HEK293 (cell line): ENCODE results near the gene CRYBA4.

ENCODE experiments used
- CTCF ChIA-PET: fragments of 350-600 bp; formaldehyde crosslinking; extraction: SDS; loops from one replicate; lab custom pipeline; 2021; ENCODE audit warnings: antibody characterized with exemption; lab: Yijun Ruan, JAX
- POLR2A ChIA-PET: fragments of 300-600 bp; formaldehyde crosslinking; extraction: SDS; loops from one replicate; lab custom pipeline; 2020; ENCODE audit warnings: antibody characterized with exemption, inconsistent platforms; lab: Yijun Ruan, JAX
- H3K27ac ChIP-seq: fragments of 200-500 bp; sonication (Bioruptor generic); 2 replicates; pipeline ENCODE4 v1.5.1; 2014; ENCODE audit warnings: low read depth, low read length, control low read depth, inconsistent platforms; ENCODE audit errors: extremely low read depth
- H3K36me3 ChIP-seq, 2 experiments: fragments of 200-500 bp in 1 of 2; sonication (Bioruptor generic) in 1 of 2; 1 replicate in 1 of 2; 2 replicates in 1 of 2; pipeline ENCODE4 v1.5.1; 2014 to 2017; ENCODE audit warnings: inconsistent platforms in 2 of 2, low read length in 2 of 2; ENCODE audit not compliant: control insufficient read depth in 2 of 2, insufficient read depth in 1 of 2
- H3K4me1 ChIP-seq: fragments of 200-500 bp; sonication (Bioruptor generic); 2 replicates; pipeline ENCODE4 v1.5.1; 2014; ENCODE audit warnings: mild to moderate bottlenecking, low read length, inconsistent platforms; ENCODE audit not compliant: control insufficient read depth, insufficient read depth
- H3K4me3 ChIP-seq: 2 replicates; pipeline ENCODE4 v1.5.1; 2011; ENCODE audit warnings: low read depth, mild to moderate bottlenecking, control low read depth, low read length, moderate library complexity
- H3K9me3 ChIP-seq: fragments of 200-500 bp; sonication (Bioruptor generic); 2 replicates; pipeline ENCODE4 v1.5.1; 2014; ENCODE audit warnings: low read depth, low read length, inconsistent platforms; ENCODE audit not compliant: control insufficient read depth, insufficient read depth
- ATF2 ChIP-seq: fragments of 450-650 bp; formaldehyde crosslinking; IDR thresholded peaks from 2 replicates; pipeline ENCODE4 v1.5.1; 2016; ENCODE audit warnings: missing biosample characterization, missing genetic modification characterization, low read depth
- OSR2 ChIP-seq: fragments of 450-650 bp; formaldehyde crosslinking; IDR thresholded peaks from 2 replicates; pipeline ENCODE4 v1.5.1; 2016; ENCODE audit warnings: missing biosample characterization, missing genetic modification characterization
- SCRT1 ChIP-seq: fragments of 450-650 bp; formaldehyde crosslinking; IDR thresholded peaks from 2 replicates; pipeline ENCODE4 v1.5.1; 2016; ENCODE audit warnings: missing biosample characterization, missing genetic modification characterization, borderline replicate concordance
- WT1 ChIP-seq: fragments of 450-650 bp; formaldehyde crosslinking; IDR thresholded peaks from 2 replicates; pipeline ENCODE4 v1.5.1; 2016; ENCODE audit warnings: missing biosample characterization, missing genetic modification characterization
- YY1 ChIP-seq: fragments of 450-650 bp; formaldehyde crosslinking; IDR thresholded peaks from 2 replicates; pipeline ENCODE4 v1.5.1; 2018; ENCODE audit warnings: missing biosample characterization, missing genetic modification characterization
- YY2 ChIP-seq: fragments of 450-650 bp; formaldehyde crosslinking; IDR thresholded peaks from 2 replicates; pipeline ENCODE4 v1.5.1; 2016; ENCODE audit warnings: missing biosample characterization, missing genetic modification characterization
- ZBTB21 ChIP-seq: fragments of 450-650 bp; formaldehyde crosslinking; IDR thresholded peaks from 2 replicates; pipeline ENCODE4 v1.5.1; 2017; ENCODE audit warnings: missing biosample characterization, missing genetic modification characterization
- ZFP69B ChIP-seq: fragments of 450-650 bp; formaldehyde crosslinking; IDR thresholded peaks from 2 replicates; pipeline ENCODE4 v1.5.1; 2016; ENCODE audit warnings: missing biosample characterization, missing genetic modification characterization
- ZNF112 ChIP-seq: fragments of 450-650 bp; formaldehyde crosslinking; IDR thresholded peaks from 2 replicates; pipeline ENCODE4 v1.5.0; 2017; ENCODE audit warnings: missing biosample characterization, missing genetic modification characterization
- ZNF266 ChIP-seq: fragments of 450-650 bp; formaldehyde crosslinking; IDR thresholded peaks from 2 replicates; pipeline ENCODE4 v1.5.1; 2016; ENCODE audit warnings: missing biosample characterization, missing genetic modification characterization, low read depth
- ZNF366 ChIP-seq: fragments of 450-650 bp; formaldehyde crosslinking; conservative IDR thresholded peaks from 2 replicates; pipeline ENCODE4 v1.5.1; 2016; ENCODE audit warnings: missing biosample characterization, missing genetic modification characterization
- ZNF521 ChIP-seq: fragments of 450-650 bp; formaldehyde crosslinking; IDR thresholded peaks from 2 replicates; pipeline ENCODE4 v1.5.1; 2017; ENCODE audit warnings: missing biosample characterization, mild to moderate bottlenecking, missing genetic modification characterization
- ZNF561 ChIP-seq: fragments of 450-650 bp; IDR thresholded peaks from 2 replicates; pipeline ENCODE4 v1.5.1; 2018; ENCODE audit warnings: missing biosample characterization, missing genetic modification characterization, borderline replicate concordance
- ZNF571 ChIP-seq: fragments of 450-650 bp; formaldehyde crosslinking; IDR thresholded peaks from 2 replicates; pipeline ENCODE4 v1.5.0; 2017; ENCODE audit warnings: missing biosample characterization, missing genetic modification characterization
- ZNF670 ChIP-seq: fragments of 450-650 bp; formaldehyde crosslinking; IDR thresholded peaks from 2 replicates; pipeline ENCODE4 v1.5.1; 2016; ENCODE audit warnings: missing biosample characterization, missing genetic modification characterization, low read depth
- TF ChIP-seq, protein P1 (sequence below): fragments of 450-650 bp; formaldehyde crosslinking; IDR thresholded peaks from 2 replicates; pipeline ENCODE4 v1.5.1; 2017; ENCODE audit warnings: missing biosample characterization, missing genetic modification characterization
- TF ChIP-seq, protein P2 (sequence below): fragments of 450-650 bp; formaldehyde crosslinking; IDR thresholded peaks from 2 replicates; pipeline ENCODE4 v1.5.1; 2016; ENCODE audit warnings: missing biosample characterization, missing genetic modification characterization
- TF ChIP-seq, protein P3 (sequence below): sonication (generic); formaldehyde crosslinking; IDR thresholded peaks from 2 replicates; pipeline ENCODE4 v1.8.1; 2022; ENCODE audit warnings: mild to moderate bottlenecking, moderate library complexity, missing genetic modification reagents
- TF ChIP-seq, protein P4 (sequence below): fragments of 450-650 bp; formaldehyde crosslinking; IDR thresholded peaks from 2 replicates; pipeline ENCODE4 v1.5.1; 2016; ENCODE audit warnings: missing biosample characterization, missing genetic modification characterization
- TF ChIP-seq, protein P5 (sequence below): fragments of 450-650 bp; formaldehyde crosslinking; IDR thresholded peaks from 2 replicates; pipeline ENCODE4 v1.5.1; 2016; ENCODE audit warnings: missing biosample characterization, missing genetic modification characterization
- TF ChIP-seq, protein P6 (sequence below): fragments of 450-650 bp; formaldehyde crosslinking; IDR thresholded peaks from 2 replicates; pipeline ENCODE4 v1.5.1; 2016; ENCODE audit warnings: missing biosample characterization, missing genetic modification characterization

The CRYBA4 gene

DNA sequence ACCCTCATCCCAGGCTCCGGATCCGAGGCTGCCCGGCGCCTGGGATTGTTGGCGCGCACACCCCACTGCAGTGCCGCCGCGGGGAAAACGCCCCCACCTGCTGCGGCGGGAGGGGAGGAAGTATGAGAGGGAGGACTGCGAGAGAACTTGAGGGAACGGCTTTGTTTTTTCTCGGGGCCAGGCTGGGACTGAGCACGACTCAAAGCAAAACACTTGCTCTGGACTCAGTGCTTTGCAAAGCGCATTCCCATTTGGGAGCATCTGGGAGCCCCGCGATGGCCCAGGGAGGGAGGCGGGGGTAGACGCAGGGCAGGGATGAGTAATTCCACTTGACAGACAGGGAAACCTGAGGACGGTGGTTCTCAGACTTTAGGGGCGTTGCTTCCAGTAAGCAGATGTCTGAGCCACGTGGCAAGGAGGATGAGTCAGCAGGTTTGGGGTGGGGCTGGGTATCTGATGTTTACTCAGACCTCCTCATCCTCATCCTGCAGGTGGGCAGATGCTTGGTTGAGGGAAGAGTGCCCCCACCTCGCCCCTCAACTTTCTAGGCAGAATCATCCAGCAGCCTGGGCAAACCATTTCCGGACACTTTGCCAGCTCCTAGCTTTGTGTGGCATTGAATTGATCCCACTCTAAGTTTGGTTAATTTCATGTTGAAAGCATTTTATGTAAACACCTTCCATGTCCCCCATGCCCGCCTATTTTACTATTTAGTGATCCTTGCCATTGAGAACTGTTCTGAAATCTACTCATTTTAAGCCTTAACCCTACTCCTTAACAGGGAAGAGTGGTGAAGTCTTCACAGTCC, 37.1 kb downstream of the CRYBA4 start (continued):
- no peak for TF ChIP-seq ZNF521
- TF ChIP-seq ZNF670 (tag by site-specific recombination), result no peak
- TF ChIP-seq YY2 (tag by site-specific recombination), result no peak
- no peak for TF ChIP-seq ZNF266
- no peak for TF ChIP-seq YY1
- no peak for TF ChIP-seq OSR2 (tag by site-specific recombination)
- no peak for TF ChIP-seq ZNF561
- peak; percentile 48 for TF ChIP-seq ZBTB21 (tag by site-specific recombination)
- TF ChIP-seq ZNF366 (tag by site-specific recombination), result peak; percentile 47
- no peak for TF ChIP-seq ZNF112 (tag by site-specific recombination)
- TF ChIP-seq, protein P1, sequence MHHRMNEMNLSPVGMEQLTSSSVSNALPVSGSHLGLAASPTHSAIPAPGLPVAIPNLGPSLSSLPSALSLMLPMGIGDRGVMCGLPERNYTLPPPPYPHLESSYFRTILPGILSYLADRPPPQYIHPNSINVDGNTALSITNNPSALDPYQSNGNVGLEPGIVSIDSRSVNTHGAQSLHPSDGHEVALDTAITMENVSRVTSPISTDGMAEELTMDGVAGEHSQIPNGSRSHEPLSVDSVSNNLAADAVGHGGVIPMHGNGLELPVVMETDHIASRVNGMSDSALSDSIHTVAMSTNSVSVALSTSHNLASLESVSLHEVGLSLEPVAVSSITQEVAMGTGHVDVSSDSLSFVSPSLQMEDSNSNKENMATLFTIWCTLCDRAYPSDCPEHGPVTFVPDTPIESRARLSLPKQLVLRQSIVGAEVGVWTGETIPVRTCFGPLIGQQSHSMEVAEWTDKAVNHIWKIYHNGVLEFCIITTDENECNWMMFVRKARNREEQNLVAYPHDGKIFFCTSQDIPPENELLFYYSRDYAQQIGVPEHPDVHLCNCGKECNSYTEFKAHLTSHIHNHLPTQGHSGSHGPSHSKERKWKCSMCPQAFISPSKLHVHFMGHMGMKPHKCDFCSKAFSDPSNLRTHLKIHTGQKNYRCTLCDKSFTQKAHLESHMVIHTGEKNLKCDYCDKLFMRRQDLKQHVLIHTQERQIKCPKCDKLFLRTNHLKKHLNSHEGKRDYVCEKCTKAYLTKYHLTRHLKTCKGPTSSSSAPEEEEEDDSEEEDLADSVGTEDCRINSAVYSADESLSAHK, result no peak
- TF ChIP-seq ATF2, result no peak
- TF ChIP-seq, protein P2, sequence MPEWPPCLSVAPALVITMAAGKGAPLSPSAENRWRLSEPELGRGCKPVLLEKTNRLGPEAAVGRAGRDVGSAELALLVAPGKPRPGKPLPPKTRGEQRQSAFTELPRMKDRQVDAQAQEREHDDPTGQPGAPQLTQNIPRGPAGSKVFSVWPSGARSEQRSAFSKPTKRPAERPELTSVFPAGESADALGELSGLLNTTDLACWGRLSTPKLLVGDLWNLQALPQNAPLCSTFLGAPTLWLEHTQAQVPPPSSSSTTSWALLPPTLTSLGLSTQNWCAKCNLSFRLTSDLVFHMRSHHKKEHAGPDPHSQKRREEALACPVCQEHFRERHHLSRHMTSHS (tag by site-specific recombination), result no peak

GRCh38 chr22:26660356-26660755, 38.6 kb downstream of the CRYBA4 start:
- H3K27ac ChIP-seq, result no peak overlapping the region
- H3K4me1 ChIP-seq, result peaks cover 3% of the 10 kb centered on the region; the same call in 1 of the 2 replicates
- H3K36me3 ChIP-seq, result no peaks in the 10 kb centered on the region
- POLR2A ChIA-PET, result no interaction called here
- no peak overlapping the region for H3K4me3 ChIP-seq
- no peaks in the 10 kb centered on the region for H3K9me3 ChIP-seq
- CTCF ChIA-PET, result interaction anchor here (1.0 to 6.1 kb wide), 2 partner anchors 10 to 13 kb away, joined by 5 to 30 read pairs; no protein-coding TSS in a partner anchor
- no peak for TF ChIP-seq SCRT1
- TF ChIP-seq, protein P3, sequence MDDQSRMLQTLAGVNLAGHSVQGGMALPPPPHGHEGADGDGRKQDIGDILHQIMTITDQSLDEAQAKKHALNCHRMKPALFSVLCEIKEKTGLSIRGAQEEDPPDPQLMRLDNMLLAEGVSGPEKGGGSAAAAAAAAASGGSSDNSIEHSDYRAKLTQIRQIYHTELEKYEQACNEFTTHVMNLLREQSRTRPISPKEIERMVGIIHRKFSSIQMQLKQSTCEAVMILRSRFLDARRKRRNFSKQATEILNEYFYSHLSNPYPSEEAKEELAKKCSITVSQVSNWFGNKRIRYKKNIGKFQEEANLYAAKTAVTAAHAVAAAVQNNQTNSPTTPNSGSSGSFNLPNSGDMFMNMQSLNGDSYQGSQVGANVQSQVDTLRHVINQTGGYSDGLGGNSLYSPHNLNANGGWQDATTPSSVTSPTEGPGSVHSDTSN (CRISPR knock-in tag), result no peak
- no peak for TF ChIP-seq WT1
- TF ChIP-seq, protein P4, sequence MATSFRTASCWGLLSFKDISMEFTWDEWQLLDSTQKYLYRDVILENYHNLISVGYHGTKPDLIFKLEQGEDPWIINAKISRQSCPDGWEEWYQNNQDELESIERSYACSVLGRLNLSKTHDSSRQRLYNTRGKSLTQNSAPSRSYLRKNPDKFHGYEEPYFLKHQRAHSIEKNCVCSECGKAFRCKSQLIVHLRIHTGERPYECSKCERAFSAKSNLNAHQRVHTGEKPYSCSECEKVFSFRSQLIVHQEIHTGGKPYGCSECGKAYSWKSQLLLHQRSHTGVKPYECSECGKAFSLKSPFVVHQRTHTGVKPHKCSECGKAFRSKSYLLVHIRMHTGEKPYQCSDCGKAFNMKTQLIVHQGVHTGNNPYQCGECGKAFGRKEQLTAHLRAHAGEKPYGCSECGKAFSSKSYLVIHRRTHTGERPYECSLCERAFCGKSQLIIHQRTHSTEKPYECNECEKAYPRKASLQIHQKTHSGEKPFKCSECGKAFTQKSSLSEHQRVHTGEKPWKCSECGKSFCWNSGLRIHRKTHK (tag by site-specific recombination), result no peak
- TF ChIP-seq, protein P5, sequence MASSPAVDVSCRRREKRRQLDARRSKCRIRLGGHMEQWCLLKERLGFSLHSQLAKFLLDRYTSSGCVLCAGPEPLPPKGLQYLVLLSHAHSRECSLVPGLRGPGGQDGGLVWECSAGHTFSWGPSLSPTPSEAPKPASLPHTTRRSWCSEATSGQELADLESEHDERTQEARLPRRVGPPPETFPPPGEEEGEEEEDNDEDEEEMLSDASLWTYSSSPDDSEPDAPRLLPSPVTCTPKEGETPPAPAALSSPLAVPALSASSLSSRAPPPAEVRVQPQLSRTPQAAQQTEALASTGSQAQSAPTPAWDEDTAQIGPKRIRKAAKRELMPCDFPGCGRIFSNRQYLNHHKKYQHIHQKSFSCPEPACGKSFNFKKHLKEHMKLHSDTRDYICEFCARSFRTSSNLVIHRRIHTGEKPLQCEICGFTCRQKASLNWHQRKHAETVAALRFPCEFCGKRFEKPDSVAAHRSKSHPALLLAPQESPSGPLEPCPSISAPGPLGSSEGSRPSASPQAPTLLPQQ (tag by site-specific recombination), result no peak
- TF ChIP-seq ATF2, result no peak
- no peak for TF ChIP-seq ZNF571
- TF ChIP-seq, protein P6, sequence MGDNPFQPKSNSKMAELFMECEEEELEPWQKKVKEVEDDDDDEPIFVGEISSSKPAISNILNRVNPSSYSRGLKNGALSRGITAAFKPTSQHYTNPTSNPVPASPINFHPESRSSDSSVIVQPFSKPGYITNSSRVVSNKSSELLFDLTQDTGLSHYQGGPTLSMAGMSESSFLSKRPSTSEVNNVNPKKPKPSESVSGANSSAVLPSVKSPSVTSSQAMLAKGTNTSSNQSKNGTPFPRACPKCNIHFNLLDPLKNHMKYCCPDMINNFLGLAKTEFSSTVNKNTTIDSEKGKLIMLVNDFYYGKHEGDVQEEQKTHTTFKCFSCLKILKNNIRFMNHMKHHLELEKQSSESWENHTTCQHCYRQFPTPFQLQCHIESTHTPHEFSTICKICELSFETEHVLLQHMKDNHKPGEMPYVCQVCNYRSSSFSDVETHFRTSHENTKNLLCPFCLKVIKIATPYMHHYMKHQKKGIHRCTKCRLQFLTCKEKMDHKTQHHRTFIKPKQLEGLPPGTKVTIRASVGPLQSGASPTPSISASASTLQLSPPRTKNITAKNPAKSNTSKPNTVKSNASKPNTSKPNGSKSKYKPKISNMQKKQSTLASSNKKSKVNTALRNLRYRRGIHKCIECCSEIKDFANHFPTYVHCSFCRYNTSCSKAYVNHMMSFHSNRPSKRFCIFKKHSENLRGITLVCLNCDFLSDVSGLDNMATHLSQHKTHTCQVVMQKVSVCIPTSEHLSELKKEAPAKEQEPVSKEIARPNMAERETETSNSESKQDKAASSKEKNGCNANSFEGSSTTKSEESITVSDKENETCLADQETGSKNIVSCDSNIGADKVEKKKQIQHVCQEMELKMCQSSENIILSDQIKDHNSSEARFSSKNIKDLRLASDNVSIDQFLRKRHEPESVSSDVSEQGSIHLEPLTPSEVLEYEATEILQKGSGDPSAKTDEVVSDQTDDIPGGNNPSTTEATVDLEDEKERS (tag by site-specific recombination), result no peak
- TF ChIP-seq ZFP69B (tag by site-specific recombination), result no peak
